CD4-positive, alpha-beta memory T cell (primary cell): ENCODE results near the gene RAB3IL1. TPM values are rescaled to one million over a fixed set of nuclear protein-coding genes. Genes with fewer than 3 reads are reported as not detected.
A peak's percentile ranks its signal among the peaks of the same experiment; 100 is the strongest.

Experiments used
- CTCF ChIA-PET: fragments of 350-600 bp; sonication (Branson Sonifier 250); formaldehyde crosslinking; loops from one replicate; lab custom pipeline; 2021; ENCODE audit warnings: inconsistent platforms; ENCODE audit not compliant: partially characterized antibody; lab: Charles Lee
- POLR2A ChIA-PET: fragments of 350-600 bp; sonication (Branson Sonifier 250); formaldehyde crosslinking; loops from one replicate; lab custom pipeline; 2021; ENCODE audit not compliant: partially characterized antibody; lab: Charles Lee
- DNase-seq, 5 donors: peaks; one replicate each; pipeline versions ENCODE4 v3.0.0 to v3.0.0-alpha.2; 2020 to 2022; ENCODE audit warnings: mixed read lengths in 1 of 5
- H3K27ac ChIP-seq: one replicate; pipeline ENCODE4 v1.7.0; 2013; ENCODE audit warnings: low read depth, low read length
- H3K27me3 ChIP-seq: 2 replicates; pipeline ENCODE4 v1.7.0; 2013; ENCODE audit warnings: mild to moderate bottlenecking, low read length, moderate library complexity; ENCODE audit not compliant: insufficient read depth
- H3K36me3 ChIP-seq: 2 replicates; pipeline ENCODE4 v1.7.0; 2013; ENCODE audit warnings: mild to moderate bottlenecking, low read length, moderate library complexity; ENCODE audit not compliant: insufficient read depth
- H3K4me1 ChIP-seq: 2 replicates; pipeline ENCODE4 v1.7.0; 2013; ENCODE audit warnings: mild to moderate bottlenecking, low read length, moderate library complexity; ENCODE audit not compliant: insufficient read depth
- H3K4me3 ChIP-seq, 2 donors: one replicate each; pipeline ENCODE4 v1.7.0; 2013; ENCODE audit warnings: low read length in 2 of 2, mild to moderate bottlenecking in 1 of 2
- H3K9me3 ChIP-seq, 2 donors: one replicate each; pipeline ENCODE4 v1.7.0; 2013; ENCODE audit warnings: low read length in 2 of 2, control low read depth in 1 of 2; ENCODE audit not compliant: control insufficient read depth in 1 of 2
- H3K27ac Mint-ChIP-seq, 7 donors: one replicate each; pipeline ENCODE4 v1.8.0; 2020 to 2021; ENCODE audit warnings: mixed read lengths in 7 of 7, mild to moderate bottlenecking in 6 of 7, inconsistent platforms in 3 of 7, moderate library complexity in 3 of 7
- H3K27me3 Mint-ChIP-seq, 2 donors: one replicate each; pipeline ENCODE4 v1.8.0; 2020 to 2021; ENCODE audit warnings: mixed read lengths in 2 of 2
- H3K36me3 Mint-ChIP-seq, 2 donors: one replicate each; pipeline ENCODE4 v1.8.0; 2020 to 2021; ENCODE audit warnings: mixed read lengths in 2 of 2, inconsistent platforms in 1 of 2, mild to moderate bottlenecking in 1 of 2
- H3K4me1 Mint-ChIP-seq, 4 donors: one replicate each; pipeline ENCODE4 v1.8.0; 2020 to 2021; ENCODE audit warnings: mixed read lengths in 4 of 4, mild to moderate bottlenecking in 1 of 4
- H3K4me3 Mint-ChIP-seq, 8 donors: one replicate each; pipeline ENCODE4 v1.8.0; 2020 to 2021; ENCODE audit warnings: mixed read lengths in 8 of 8, mild to moderate bottlenecking in 7 of 8, moderate library complexity in 6 of 8, inconsistent platforms in 3 of 8
- H3K9me3 Mint-ChIP-seq, 8 donors: one replicate each; pipeline ENCODE4 v1.8.0; 2020 to 2021; ENCODE audit warnings: mixed read lengths in 8 of 8, mild to moderate bottlenecking in 5 of 8, inconsistent platforms in 3 of 8, moderate library complexity in 1 of 8
- intact Hi-C: fragments of 100-400 bp; cut with micrococcal nuclease; formaldehyde crosslinking; loops from one replicate; pipeline ENCODE4 v1.15.1; 2023
- polyA plus RNA-seq, 2 donors: library from polyadenylated mRNA; unstranded; fragments of 300-500 nt; fragmentation: Illumina TruSeq; gene quantifications; one replicate each; pipeline ENCODE4 v1.2.3, GENCODE V29; 2021
- total RNA-seq, 2 experiments: library from RNA; stranded (reverse); gene quantifications; one replicate each; pipeline ENCODE4 v1.2.3, GENCODE V29; 2021

The RAB3IL1 gene
- total and polyA plus RNA-seq, 4 experiments from 2014 or later: 0.44 to 0.53 TPM; not detected in 2

- H3K27me3 ChIP-seq: peaks cover 6% of the 10 kb centered on the region
- intact Hi-C loops: no loop called here
- no peaks in the 10 kb centered on the region for H3K36me3 ChIP-seq
- H3K4me3 ChIP-seq: no peak overlapping the region
- H3K9me3 ChIP-seq: no peaks in the 10 kb centered on the region
- Mint-ChIP-seq H3K4me3 (peak overlapping the region in 1 of 8 donors; percentile 10), H3K4me1 (peaks cover 11 to 24% (median 17%) of the 10 kb centered on the region in 4 donors), H3K27ac (peak overlapping the region in 4 of 7 donors; percentile 12 to 70 (median 45)), H3K27me3 (peaks cover 2 to 5% of the 10 kb centered on the region in 2 donors), H3K36me3 (peaks cover 4 to 9% of the 10 kb centered on the region in 2 donors), H3K9me3 (peaks cover 0 to 8% (median 0%) of the 10 kb centered on the region in 8 donors)
- no peak overlapping the region for H3K27ac ChIP-seq
- H3K4me1 ChIP-seq: peaks cover 17% of the 10 kb centered on the region
- ChIA-PET POLR2A (interaction anchor here (2.9 kb wide), 1 partner anchor 9 kb away, joined by 14 read pairs; the partner anchor contains the start of gene FTH1), CTCF (interaction anchor here (0.7 to 1.1 kb wide), 2 partner anchors 11 to 124 kb away, joined by 3 read pairs; no protein-coding TSS in a partner anchor)
- DNase-seq: no peak
These were observed 41.2 kb upstream of the RAB3IL1 start for GRCh38 chr11:61958590-61958989.

DNA sequence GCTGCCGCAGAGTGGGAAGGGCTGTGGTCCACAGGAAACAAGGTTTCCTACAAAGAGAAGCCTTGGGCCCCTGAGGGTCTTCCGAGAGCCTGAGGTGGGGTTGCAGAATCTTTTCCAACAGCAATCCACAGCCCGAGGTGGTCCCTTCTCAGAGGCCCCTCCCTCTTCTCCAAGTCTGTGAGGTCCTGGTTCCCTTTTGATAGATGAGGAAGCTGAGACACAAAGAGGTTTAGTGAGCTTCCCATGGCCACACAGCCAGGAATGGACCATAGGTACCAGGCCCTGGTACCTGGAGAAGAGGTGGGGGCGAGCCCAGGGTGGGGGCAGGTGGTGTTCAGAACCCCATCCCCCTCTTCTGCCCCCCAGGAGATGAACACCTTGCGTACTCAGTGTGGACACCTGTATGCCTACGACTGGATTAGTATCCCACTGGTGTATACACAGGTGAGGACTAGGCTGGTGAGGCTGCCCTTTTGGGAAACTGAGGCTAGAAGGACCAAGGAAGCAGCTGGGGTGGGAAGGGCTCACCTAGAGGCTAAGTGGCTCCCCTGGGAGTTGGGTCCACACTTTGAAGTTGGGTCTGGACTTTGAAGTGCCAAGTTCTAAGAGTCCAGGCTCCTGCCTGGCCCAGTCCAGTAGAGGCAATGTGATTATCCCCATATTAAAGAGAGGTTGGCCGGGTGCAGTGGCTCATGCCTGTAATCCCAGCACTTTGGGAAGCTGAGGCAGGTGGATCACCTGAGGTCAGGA lies 39.8 kb upstream of the RAB3IL1 start:
- H3K36me3 ChIP-seq: no peaks in the 10 kb centered on the region
- no peaks in the 10 kb centered on the region for H3K36me3 Mint-ChIP-seq
- H3K27me3 Mint-ChIP-seq: peaks cover 2 to 5% of the 10 kb centered on the region in 2 donors
- H3K27me3 ChIP-seq: peaks cover 6% of the 10 kb centered on the region
- H3K9me3 Mint-ChIP-seq: peaks cover 0 to 8% (median 0%) of the 10 kb centered on the region in 8 donors
- H3K4me3 Mint-ChIP-seq: no peak overlapping the region
- CTCF ChIA-PET: interaction anchor here (0.8 kb wide), 1 partner anchor 125 kb away, joined by 5 read pairs; no protein-coding TSS in a partner anchor
- no peak overlapping the region for H3K27ac Mint-ChIP-seq
- H3K4me1 ChIP-seq: peaks cover 10% of the 10 kb centered on the region
- intact Hi-C loops: no loop called here
- H3K27ac ChIP-seq: no peak overlapping the region
- H3K4me1 Mint-ChIP-seq: peaks cover 2 to 14% (median 6%) of the 10 kb centered on the region in 4 donors
- H3K4me3 ChIP-seq: no peak overlapping the region
- POLR2A ChIA-PET: interaction anchor here (2.9 kb wide), 1 partner anchor 11 kb away, joined by 14 read pairs; the partner anchor contains the start of gene FTH1
- DNase-seq: no peak
- H3K9me3 ChIP-seq: no peaks in the 10 kb centered on the region

- DNase-seq: peak in 1 of 5 donors; percentile 17
- CTCF ChIA-PET: no interaction called here
- H3K4me1 ChIP-seq: peaks cover 10% of the 10 kb centered on the region
- H3K27me3 ChIP-seq: peaks cover 6% of the 10 kb centered on the region
- no peaks in the 10 kb centered on the region for H3K36me3 ChIP-seq
- H3K27me3 Mint-ChIP-seq: peaks cover 2 to 5% of the 10 kb centered on the region in 2 donors
- peak overlapping the region in 3 of 7 donors; percentile 31 to 84 (median 35) for H3K27ac Mint-ChIP-seq
- H3K4me1 Mint-ChIP-seq: peaks cover 2 to 9% (median 6%) of the 10 kb centered on the region in 4 donors
- H3K4me3 Mint-ChIP-seq: peak overlapping the region in 7 of 8 donors; percentile 6 to 65 (median 43)
- intact Hi-C loops: no loop called here
- POLR2A ChIA-PET: no interaction called here
- no peak overlapping the region for H3K27ac ChIP-seq
- no peaks in the 10 kb centered on the region for H3K9me3 ChIP-seq
- no peaks in the 10 kb centered on the region for H3K36me3 Mint-ChIP-seq
- peaks cover 0 to 8% (median 0%) of the 10 kb centered on the region in 8 donors for H3K9me3 Mint-ChIP-seq
- no peak overlapping the region for H3K4me3 ChIP-seq
These were observed 39.0 kb upstream of the RAB3IL1 start for GRCh38 chr11:61956191-61957020.

DNA sequence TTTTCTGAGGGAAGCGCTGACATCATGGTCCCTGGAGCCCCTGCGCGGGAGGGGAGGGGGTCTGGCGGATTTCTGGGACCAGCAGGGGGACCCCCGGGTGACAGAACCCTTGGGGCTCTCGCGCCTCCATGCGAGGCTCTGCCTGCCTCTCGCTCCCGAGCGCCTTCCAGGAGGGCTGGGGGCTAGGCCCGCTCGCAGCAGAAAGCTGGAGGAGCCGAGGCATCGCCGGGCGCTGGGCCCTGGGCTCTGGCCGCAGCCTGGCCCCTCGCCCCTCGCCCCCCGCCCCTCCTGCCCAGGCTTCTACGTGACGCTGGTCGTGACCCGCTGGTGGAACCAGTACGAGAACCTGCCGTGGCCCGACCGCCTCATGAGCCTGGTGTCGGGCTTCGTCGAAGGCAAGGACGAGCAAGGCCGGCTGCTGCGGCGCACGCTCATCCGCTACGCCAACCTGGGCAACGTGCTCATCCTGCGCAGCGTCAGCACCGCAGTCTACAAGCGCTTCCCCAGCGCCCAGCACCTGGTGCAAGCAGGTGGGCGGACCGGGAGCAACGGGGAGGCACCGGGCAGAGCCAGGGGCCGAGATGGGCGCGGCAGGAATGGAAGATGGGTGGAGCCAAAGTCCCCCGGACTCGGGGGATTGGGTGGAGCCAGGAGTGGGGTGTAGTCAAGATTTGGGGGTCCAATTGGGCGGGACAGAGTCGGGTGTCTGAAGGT lies 38.2 kb upstream of the RAB3IL1 start:
- Mint-ChIP-seq H3K36me3 (no peaks in the 10 kb centered on the region), H3K4me3 (peak overlapping the region in 7 of 8 donors; percentile 17 to 65 (median 43)), H3K27me3 (peaks cover 2 to 5% of the 10 kb centered on the region in 2 donors), H3K4me1 (peaks cover 2 to 9% (median 6%) of the 10 kb centered on the region in 4 donors), H3K9me3 (peaks cover 0 to 3% (median 0%) of the 10 kb centered on the region in 8 donors), H3K27ac (peak overlapping the region in 4 of 7 donors; percentile 17 to 86 (median 33))
- Histone ChIP-seq H3K36me3 (no peaks in the 10 kb centered on the region), H3K9me3 (no peaks in the 10 kb centered on the region), H3K27me3 (peaks cover 6% of the 10 kb centered on the region), H3K4me3 (no peak overlapping the region), H3K4me1 (peaks cover 10% of the 10 kb centered on the region), H3K27ac (no peak overlapping the region)
- DNase-seq: peak; percentile 24 to 39 (median 35)
- intact Hi-C loops: no loop called here
- CTCF ChIA-PET: no interaction called here
- POLR2A ChIA-PET: interaction anchor here (0.9 to 1.2 kb wide), 2 partner anchors 10 to 12 kb away, joined by 3 to 10 read pairs; partner anchors contain the start of gene FTH1

DNA sequence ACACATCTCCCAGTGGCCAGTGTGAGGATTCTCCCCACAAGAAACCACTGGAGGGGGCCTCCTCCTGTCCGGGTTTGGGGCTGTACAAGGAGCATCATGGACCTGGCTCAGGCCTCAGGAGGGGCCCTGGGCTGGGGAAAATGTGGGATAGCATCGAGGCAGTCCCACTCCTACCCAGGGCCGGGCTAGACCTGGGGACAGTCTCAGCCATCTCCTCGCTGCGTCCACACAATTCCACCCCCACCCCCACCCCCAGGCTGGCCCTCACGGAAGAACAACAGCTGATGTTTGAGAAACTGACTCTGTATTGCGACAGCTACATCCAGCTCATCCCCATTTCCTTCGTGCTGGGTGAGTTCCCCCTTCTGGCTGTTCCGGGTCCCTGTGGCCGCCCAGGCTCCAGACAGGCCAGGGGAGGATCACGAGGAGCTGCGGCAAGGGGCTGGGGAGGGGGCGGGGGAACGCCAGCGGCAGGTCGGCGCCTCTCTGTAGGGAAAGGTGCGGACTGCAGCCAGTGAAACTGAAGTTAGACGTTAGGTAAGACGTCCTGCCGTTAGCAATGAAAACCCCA lies 37.6 kb upstream of the RAB3IL1 start:
- Mint-ChIP-seq H3K4me3 (peak overlapping the region in 5 of 8 donors; percentile 31 to 60 (median 40)), H3K36me3 (no peaks in the 10 kb centered on the region), H3K4me1 (peaks cover 2 to 9% (median 6%) of the 10 kb centered on the region in 4 donors), H3K27ac (peak overlapping the region in 2 of 7 donors; percentile 52 to 86), H3K9me3 (no peaks in the 10 kb centered on the region), H3K27me3 (peaks cover 2 to 8% of the 10 kb centered on the region in 2 donors)
- H3K27ac ChIP-seq: no peak overlapping the region
- ChIA-PET POLR2A (interaction anchor here (0.9 to 1.2 kb wide), 2 partner anchors 10 to 12 kb away, joined by 3 to 10 read pairs; partner anchors contain the start of gene FTH1), CTCF (no interaction called here)
- no peaks in the 10 kb centered on the region for H3K36me3 ChIP-seq
- intact Hi-C loops: no loop called here
- peaks cover 6% of the 10 kb centered on the region for H3K27me3 ChIP-seq
- H3K9me3 ChIP-seq: no peaks in the 10 kb centered on the region
- peaks cover 10% of the 10 kb centered on the region for H3K4me1 ChIP-seq
- no peak for DNase-seq
- no peak overlapping the region for H3K4me3 ChIP-seq

DNA sequence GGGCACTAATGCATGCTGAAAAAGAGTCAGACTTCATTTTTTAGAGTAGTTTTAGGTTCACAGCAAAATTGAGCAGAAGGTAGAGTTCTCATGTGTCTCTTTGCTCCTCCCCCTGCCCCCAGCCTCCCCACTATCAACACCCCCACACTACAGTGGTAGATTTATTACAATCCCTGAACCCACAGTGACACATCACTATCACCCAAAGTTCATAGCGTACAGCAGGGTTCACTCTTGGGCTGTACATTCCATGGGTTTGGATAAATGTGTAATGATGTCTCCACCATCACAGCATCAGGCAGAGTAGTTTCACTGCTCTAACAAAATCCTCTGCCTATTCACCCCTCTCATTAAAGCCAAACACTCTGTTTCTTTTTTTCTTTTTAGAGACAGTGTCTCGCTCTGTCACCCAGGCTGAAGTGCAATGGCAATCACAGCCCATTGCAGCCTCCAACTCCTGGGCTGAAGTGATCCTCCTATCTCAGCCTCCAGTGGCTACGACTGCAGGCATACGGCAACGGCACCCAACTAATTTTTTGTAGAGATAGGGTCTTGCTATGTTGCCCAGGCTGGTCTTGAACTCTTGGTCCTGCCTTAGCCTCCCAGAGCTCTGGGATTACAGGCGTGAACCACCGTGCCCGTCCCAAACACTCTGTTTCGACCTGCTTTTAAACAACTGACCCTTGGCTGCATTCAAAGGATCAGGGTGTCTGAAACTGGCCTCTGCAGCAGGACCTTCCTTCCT lies 36.9 kb upstream of the RAB3IL1 start:
- H3K36me3 ChIP-seq: no peaks in the 10 kb centered on the region
- H3K27ac Mint-ChIP-seq: peak overlapping the region in 2 of 7 donors; percentile 20 to 31
- ChIA-PET POLR2A (interaction anchor here (1.2 kb wide), 1 partner anchor 13 kb away, joined by 10 read pairs; the partner anchor contains the start of gene FTH1), CTCF (no interaction called here)
- H3K4me1 ChIP-seq: peaks cover 10% of the 10 kb centered on the region
- intact Hi-C loops: no loop called here
- H3K27me3 ChIP-seq: peaks cover 6% of the 10 kb centered on the region
- H3K36me3 Mint-ChIP-seq: no peaks in the 10 kb centered on the region
- DNase-seq: no peak
- H3K9me3 Mint-ChIP-seq: no peaks in the 10 kb centered on the region
- no peak overlapping the region for H3K27ac ChIP-seq
- no peaks in the 10 kb centered on the region for H3K9me3 ChIP-seq
- peaks cover 2 to 8% of the 10 kb centered on the region in 2 donors for H3K27me3 Mint-ChIP-seq
- H3K4me3 ChIP-seq: no peak overlapping the region
- H3K4me1 Mint-ChIP-seq: peaks cover 2 to 9% (median 6%) of the 10 kb centered on the region in 4 donors
- no peak overlapping the region for H3K4me3 Mint-ChIP-seq
